Adipose tissue (tissue), 3 donors: ENCODE measurements around the gene IFNA1. TPM values are rescaled to one million over a fixed set of nuclear protein-coding genes. Genes with fewer than 3 reads are reported as not detected.
"Not testable (repeated sequence)": the region's sequence is repeated elsewhere in the genome, so short reads cannot be mapped to it uniquely, and the experiment has no call there.

Experiments
- H3K27ac ChIP-seq: one replicate; pipeline ENCODE4 v1.5.1; 2013; ENCODE audit warnings: low read depth, low read length
- WGBS, 3 donors: extraction: QIAGEN DNeasy Blood & Tissue Kit; methylation state at CpG; one replicate each; pipeline ENCODE4 v1.1.7; 2013; 5-methylcytosine and 5-hydroxymethylcytosine counted together
- polyA plus RNA-seq, 3 donors: library from polyadenylated mRNA; stranded (reverse); fragments of 200-250 nt; gene quantifications; one replicate each; pipeline ENCODE4 v1.2.3, GENCODE V29; 2013
- donor health status: healthy with polysubstance abuse.
- donor health status: Bipolar disorder and iron deficiency.
- donor health status: healthy.

Gene IFNA1
- polyA plus RNA-seq, 3 donors: not detected

GRCh38 chr9:21434202-21435014 is 5.8 kb upstream of the IFNA1 start:
- WGBS, 3 donors: 46 to 56% (median 51%) methylated on average over 9 of the region's 9 CpGs

GRCh38 chr9:21435015-21435383 is 5.2 kb upstream of the IFNA1 start:
- H3K27ac ChIP-seq: not testable (repeated sequence)
- 63 to 84% (median 80%) methylated on average over 7 of the region's 7 CpGs for WGBS, 3 donors

More at GRCh38 chr9:21434202-21435014, 5.8 kb upstream of the IFNA1 start:
- no peak overlapping the region for H3K27ac ChIP-seq

GRCh38 chr9:21443849-21444625 is 3.8 kb downstream of the IFNA1 start:
- no peak overlapping the region for H3K27ac ChIP-seq
- 62 to 83% (median 77%) methylated on average over 4 of the region's 4 CpGs for WGBS, 3 donors

- WGBS, 3 donors: 80 to 89% (median 87%) methylated on average over 5 of the region's 5 CpGs
- H3K27ac ChIP-seq: not testable (repeated sequence)
Observed at GRCh38 chr9:21449312-21449711, 9.1 kb downstream of the IFNA1 start.

- WGBS, 3 donors: 65 to 77% (median 77%) methylated on average over 4 of the region's 4 CpGs
- no peak overlapping the region for H3K27ac ChIP-seq
Observed at GRCh38 chr9:21450733-21451394, 10.6 kb downstream of the IFNA1 start.

GRCh38 chr9:21452681-21453080 is 12.4 kb downstream of the IFNA1 start:
- 74 to 84% (median 75%) methylated on average over 4 of the region's 4 CpGs for WGBS, 3 donors
- no peak overlapping the region for H3K27ac ChIP-seq

- H3K27ac ChIP-seq: no peak overlapping the region
- 52 to 76% (median 69%) methylated on average over 2 of the region's 2 CpGs for WGBS, 3 donors
Observed at GRCh38 chr9:21454149-21454548, 13.9 kb downstream of the IFNA1 start.

GRCh38 chr9:21455320-21455719 is 15.1 kb downstream of the IFNA1 start:
- H3K27ac ChIP-seq: no peak overlapping the region

GRCh38 chr9:21461377-21461776 is 21.1 kb downstream of the IFNA1 start:
- no peak overlapping the region for H3K27ac ChIP-seq
- 45 to 87% (median 66%) methylated on average over 1 of the region's 1 CpG for WGBS, 3 donors

GRCh38 chr9:21465138-21465537 is 24.9 kb downstream of the IFNA1 start:
- WGBS, 3 donors: 80 to 89% (median 87%) methylated on average over 5 of the region's 5 CpGs

GRCh38 chr9:21465859-21466518 is 25.8 kb downstream of the IFNA1 start:
- no peak overlapping the region for H3K27ac ChIP-seq

More at GRCh38 chr9:21465138-21465537, 24.9 kb downstream of the IFNA1 start:
- H3K27ac ChIP-seq: no peak overlapping the region

- 81 to 88% (median 82%) methylated on average over 5 of the region's 5 CpGs for WGBS, 3 donors
- H3K27ac ChIP-seq: no peak overlapping the region
Observed at GRCh38 chr9:21470126-21470525, 29.9 kb downstream of the IFNA1 start.

GRCh38 chr9:21473236-21473635 is 33.0 kb downstream of the IFNA1 start:
- H3K27ac ChIP-seq: no peak overlapping the region
- 85 to 92% (median 87%) methylated on average over 3 of the region's 3 CpGs for WGBS, 3 donors

GRCh38 chr9:21477466-21477865 is 37.2 kb downstream of the IFNA1 start:
- WGBS, 3 donors: 78 to 87% (median 87%) methylated on average over 2 of the region's 2 CpGs
- no peak overlapping the region for H3K27ac ChIP-seq

- 63 to 70% (median 69%) methylated on average over 8 of the region's 8 CpGs for WGBS, 3 donors
- no peak overlapping the region for H3K27ac ChIP-seq
Observed at GRCh38 chr9:21479152-21479702, 39.0 kb downstream of the IFNA1 start.

GRCh38 chr9:21481470-21482056 is 41.3 kb downstream of the IFNA1 start:
- 22 to 32% (median 28%) methylated on average over 1 of the region's 1 CpG for WGBS, 3 donors

GRCh38 chr9:21482213-21482612 is 42.0 kb downstream of the IFNA1 start, which contains the start of gene IFNE:
Gene IFNE (minus strand): TSS chr9:21482313. CDS start chr9:21481694, 619 bp downstream.
- WGBS, 3 donors: 78 to 93% (median 91%) methylated on average over 2 of the region's 2 CpGs
- H3K27ac ChIP-seq: no peak within 1 kb of the TSS

More at GRCh38 chr9:21481470-21482056, 41.3 kb downstream of the IFNA1 start:
- no peak overlapping the region for H3K27ac ChIP-seq
